ENCODE measurements around the gene NLK. TPM values are rescaled to one million over a fixed set of nuclear protein-coding genes. Genes with fewer than 3 reads are reported as not detected.

NLK gene
- total RNA-seq, 1 donor from 2014 or later: 11.8 TPM

DNA sequence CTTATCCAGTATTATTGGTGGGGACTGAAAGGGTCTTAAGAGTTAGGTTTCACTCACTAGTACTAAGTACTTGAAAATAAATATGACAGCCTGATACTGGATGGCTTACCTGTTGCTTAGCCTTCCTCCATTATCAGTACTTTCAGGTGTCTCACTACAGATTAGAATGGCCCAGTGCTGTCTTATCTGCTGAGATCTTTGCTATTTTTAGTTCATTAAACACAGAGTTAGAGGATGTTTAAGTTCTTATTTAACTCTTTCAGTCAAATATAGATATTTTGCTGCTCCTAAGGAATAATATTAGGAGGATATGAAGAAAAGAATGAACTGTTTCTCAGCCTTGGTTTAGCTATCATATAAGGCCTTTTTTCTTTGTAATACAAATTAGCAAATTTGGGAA lies 74.8 kb downstream of the NLK start:
- Mint-ChIP-seq H3K27ac (ENCODE audit: unreplicated experiment) (no peak overlapping the region), H3K9me3 (ENCODE audit: low read depth) (no peaks in the 10 kb centered on the region), H3K4me1 (ENCODE audit: low read depth) (peaks cover 26% of the 10 kb centered on the region), H3K27me3 (ENCODE audit: low read depth) (no peaks in the 10 kb centered on the region), H3K36me3 (ENCODE audit: low read depth) (peaks cover under 1% of the 10 kb centered on the region), H3K4me3 (ENCODE audit: unreplicated experiment) (no peak overlapping the region)
- TF ChIP-seq CTCF (IDR thresholded peaks at IDR 0.05): no peak
- no peak for DNase-seq (ENCODE audit: low spot score)

- no peaks in the 10 kb centered on the region for H3K9me3 Mint-ChIP-seq (ENCODE audit: low read depth)
- no peak overlapping the region for H3K4me3 Mint-ChIP-seq (ENCODE audit: unreplicated experiment)
- H3K36me3 Mint-ChIP-seq (ENCODE audit: low read depth): peaks cover 4% of the 10 kb centered on the region
- no peaks in the 10 kb centered on the region for H3K27me3 Mint-ChIP-seq (ENCODE audit: low read depth)
- no peak overlapping the region for H3K27ac Mint-ChIP-seq (ENCODE audit: unreplicated experiment)
- no peak for TF ChIP-seq CTCF (IDR thresholded peaks at IDR 0.05)
- H3K4me1 Mint-ChIP-seq (ENCODE audit: low read depth): peaks cover 17% of the 10 kb centered on the region
- DNase-seq (ENCODE audit: low spot score): no peak
These were observed 75.9 kb downstream of the NLK start for GRCh38 chr17:28118362-28118761.

DNA sequence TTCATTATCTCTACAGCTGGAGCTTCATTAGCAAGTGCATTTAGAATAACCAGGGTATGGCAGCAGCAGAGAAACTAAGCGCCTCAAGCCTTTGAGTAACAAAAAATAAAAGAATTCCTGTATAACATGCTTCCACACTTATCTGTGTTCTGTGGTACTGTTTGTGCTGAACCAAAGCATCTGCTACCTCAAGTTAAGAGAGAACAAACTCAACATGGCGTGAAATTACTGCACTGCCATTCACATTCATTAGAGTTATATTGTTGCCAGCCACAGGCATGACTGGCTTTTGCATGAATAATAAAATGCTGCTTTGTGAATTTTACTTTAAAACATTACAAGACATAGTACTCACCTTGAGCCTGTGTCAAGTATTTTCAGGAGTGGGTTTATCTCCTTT lies 76.6 kb downstream of the NLK start:
- H3K27me3 Mint-ChIP-seq (ENCODE audit: low read depth): no peaks in the 10 kb centered on the region
- H3K27ac Mint-ChIP-seq (ENCODE audit: unreplicated experiment): no peak overlapping the region
- peaks cover 13% of the 10 kb centered on the region for H3K4me1 Mint-ChIP-seq (ENCODE audit: low read depth)
- TF ChIP-seq CTCF (IDR thresholded peaks at IDR 0.05): no peak
- peaks cover 4% of the 10 kb centered on the region for H3K36me3 Mint-ChIP-seq (ENCODE audit: low read depth)
- H3K4me3 Mint-ChIP-seq (ENCODE audit: unreplicated experiment): no peak overlapping the region
- no peaks in the 10 kb centered on the region for H3K9me3 Mint-ChIP-seq (ENCODE audit: low read depth)
- DNase-seq (ENCODE audit: low spot score): no peak

GRCh38 chr17:28119560-28119959 lies 77.1 kb downstream of the NLK start:
- Mint-ChIP-seq H3K4me3 (ENCODE audit: unreplicated experiment) (no peak overlapping the region), H3K36me3 (ENCODE audit: low read depth) (peaks cover 4% of the 10 kb centered on the region), H3K4me1 (ENCODE audit: low read depth) (peaks cover 13% of the 10 kb centered on the region), H3K9me3 (ENCODE audit: low read depth) (no peaks in the 10 kb centered on the region), H3K27me3 (ENCODE audit: low read depth) (no peaks in the 10 kb centered on the region), H3K27ac (ENCODE audit: unreplicated experiment) (no peak overlapping the region)
- no peak for DNase-seq (ENCODE audit: low spot score)
- no peak for TF ChIP-seq CTCF (IDR thresholded peaks at IDR 0.05)

DNA sequence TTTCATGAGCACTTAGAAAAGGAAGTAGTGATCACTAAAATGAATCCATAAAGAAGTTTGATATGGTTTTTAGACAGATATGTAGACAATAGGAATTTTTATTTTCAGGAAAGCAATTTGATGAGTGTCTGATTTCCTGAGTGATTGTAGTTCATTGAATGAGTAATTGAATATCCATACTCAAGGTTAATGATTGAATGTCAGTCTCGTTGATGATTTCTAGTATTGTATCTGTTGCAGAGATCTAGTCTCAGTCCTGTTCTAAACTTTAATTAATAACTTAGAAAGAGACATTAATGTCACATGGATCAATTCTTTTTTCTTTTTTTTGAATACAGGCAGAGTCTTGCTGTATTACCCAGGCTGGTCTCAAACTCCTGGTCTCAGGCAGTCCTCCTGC lies 78.3 kb downstream of the NLK start:
- Mint-ChIP-seq H3K36me3 (ENCODE audit: low read depth) (peaks cover 4% of the 10 kb centered on the region), H3K27ac (ENCODE audit: unreplicated experiment) (no peak overlapping the region), H3K4me1 (ENCODE audit: low read depth) (peaks cover 21% of the 10 kb centered on the region), H3K4me3 (ENCODE audit: unreplicated experiment) (no peak overlapping the region), H3K9me3 (ENCODE audit: low read depth) (no peaks in the 10 kb centered on the region), H3K27me3 (ENCODE audit: low read depth) (no peaks in the 10 kb centered on the region)
- no peak for TF ChIP-seq CTCF (IDR thresholded peaks at IDR 0.05)
- no peak for DNase-seq (ENCODE audit: low spot score)

Data from chondrocyte (in vitro differentiated cells).